Measurements from ENCODE around the gene NFKBIA.

- TF ChIP-seq CTCF (IDR thresholded peaks at IDR 0.05; ENCODE audit: insufficient read depth, low read length) (no peak), GABPA (IDR thresholded peaks at IDR 0.05; ENCODE audit: low read depth) (no peak), REST (IDR thresholded peaks at IDR 0.05; ENCODE audit: insufficient replicate concordance, low read depth) (no peak)
Observed at GRCh38 chr14:35412272-35413056, 7.9 kb upstream of the NFKBIA start.

All from HL-60 (cell line).